Lung (tissue), 12 donors: ENCODE results near the gene MLANA. TPM values are rescaled to one million over a fixed set of nuclear protein-coding genes. Genes with fewer than 3 reads are reported as not detected.
A peak's percentile ranks its signal among the peaks of the same experiment; 100 is the strongest.

Experiments used
- ATAC-seq: fragments of 200-7000 bp; cut with Tn5 transposase; one replicate; pipeline ENCODE4 v1.9.1; 2020; ENCODE audit warnings: moderate number of reproducible peaks; ENCODE audit not compliant: insufficient read depth, low FRiP score
- DNase-seq, 3 donors: peaks; one replicate each; pipeline ENCODE4 v3.0.0-alpha.2; 2013 to 2017
- H3K27ac ChIP-seq, 2 donors: one replicate each; pipeline ENCODE4 v1.5.1; 2013; ENCODE audit warnings: mild to moderate bottlenecking in 2 of 2, moderate library complexity in 2 of 2, control low read depth in 1 of 2, inconsistent platforms in 1 of 2, low read depth in 1 of 2, low read length in 1 of 2
- H3K27me3 ChIP-seq, 3 donors: one replicate each; pipeline ENCODE4 v1.5.1; 2013; ENCODE audit warnings: low read length in 2 of 3; ENCODE audit not compliant: control insufficient read depth in 3 of 3, insufficient read depth in 3 of 3
- H3K36me3 ChIP-seq, 4 donors: one replicate each; pipeline ENCODE4 v1.5.1; 2013; ENCODE audit warnings: low read length in 4 of 4, mild to moderate bottlenecking in 1 of 4, moderate library complexity in 1 of 4; ENCODE audit not compliant: control insufficient read depth in 4 of 4, insufficient read depth in 4 of 4
- H3K4me1 ChIP-seq, 5 donors: one replicate each; pipeline ENCODE4 v1.5.1; 2013; ENCODE audit warnings: low read length in 5 of 5, mild to moderate bottlenecking in 2 of 5, moderate library complexity in 1 of 5; ENCODE audit not compliant: control insufficient read depth in 5 of 5, insufficient read depth in 5 of 5
- H3K4me3 ChIP-seq: one replicate; pipeline ENCODE4 v1.5.1; 2013; ENCODE audit warnings: mild to moderate bottlenecking, control low read depth, moderate library complexity
- H3K9ac ChIP-seq, 2 donors: one replicate each; pipeline ENCODE4 v1.5.1; 2013; ENCODE audit warnings: low read length in 2 of 2, control low read depth in 1 of 2; ENCODE audit not compliant: insufficient read depth in 1 of 2
- H3K9me3 ChIP-seq, 4 donors: one replicate each; pipeline ENCODE4 v1.5.1; 2013; ENCODE audit warnings: low read length in 3 of 4, mild to moderate bottlenecking in 1 of 4, moderate library complexity in 1 of 4; ENCODE audit not compliant: control insufficient read depth in 4 of 4, insufficient read depth in 3 of 4
- WGBS, 2 donors: extraction: QIAGEN DNeasy Blood & Tissue Kit; methylation state at CpG; one replicate each; pipeline ENCODE4 v1.1.7; 2013; 5-methylcytosine and 5-hydroxymethylcytosine counted together
- polyA plus RNA-seq, 2 donors: library from polyadenylated mRNA; stranded (reverse); fragments of 200-250 nt; gene quantifications; one replicate each; pipeline ENCODE4 v1.2.1, GENCODE V29; 2013
- total RNA-seq, 2 donors: library from RNA; depleted of rRNA in 1 of 2; stranded (reverse); fragments of >200 nt in 1 of 2; gene quantifications; one replicate each; pipeline ENCODE4 v1.2.1, GENCODE V29; 2014 to 2021
- TF ChIP-seq, protein P1 (sequence below): IDR thresholded peaks from 2 replicates; pipeline ENCODE4 v1.5.1; 2012; ENCODE audit warnings: mild to moderate bottlenecking; ENCODE audit errors: control extremely low read depth, extremely low read depth
- donor health status: control.
- donor health status: control.
- donor health status: Bipolar disorder and iron deficiency.
- donor health status: healthy.
- donor health status: DM: yes; HTN: yes; CAD: no.

Gene MLANA
- total and polyA plus RNA-seq, 4 donors: not detected

- no peak overlapping the region for H3K27ac ChIP-seq
- no peaks in the 10 kb centered on the region for H3K4me1 ChIP-seq
- TF ChIP-seq, protein P1, sequence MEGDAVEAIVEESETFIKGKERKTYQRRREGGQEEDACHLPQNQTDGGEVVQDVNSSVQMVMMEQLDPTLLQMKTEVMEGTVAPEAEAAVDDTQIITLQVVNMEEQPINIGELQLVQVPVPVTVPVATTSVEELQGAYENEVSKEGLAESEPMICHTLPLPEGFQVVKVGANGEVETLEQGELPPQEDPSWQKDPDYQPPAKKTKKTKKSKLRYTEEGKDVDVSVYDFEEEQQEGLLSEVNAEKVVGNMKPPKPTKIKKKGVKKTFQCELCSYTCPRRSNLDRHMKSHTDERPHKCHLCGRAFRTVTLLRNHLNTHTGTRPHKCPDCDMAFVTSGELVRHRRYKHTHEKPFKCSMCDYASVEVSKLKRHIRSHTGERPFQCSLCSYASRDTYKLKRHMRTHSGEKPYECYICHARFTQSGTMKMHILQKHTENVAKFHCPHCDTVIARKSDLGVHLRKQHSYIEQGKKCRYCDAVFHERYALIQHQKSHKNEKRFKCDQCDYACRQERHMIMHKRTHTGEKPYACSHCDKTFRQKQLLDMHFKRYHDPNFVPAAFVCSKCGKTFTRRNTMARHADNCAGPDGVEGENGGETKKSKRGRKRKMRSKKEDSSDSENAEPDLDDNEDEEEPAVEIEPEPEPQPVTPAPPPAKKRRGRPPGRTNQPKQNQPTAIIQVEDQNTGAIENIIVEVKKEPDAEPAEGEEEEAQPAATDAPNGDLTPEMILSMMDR: no peak
- H3K9me3 ChIP-seq: no peaks in the 10 kb centered on the region
- no peak overlapping the region for H3K9ac ChIP-seq
- no peak for DNase-seq
- 91 to 94% methylated on average over 2 of the region's 2 CpGs for WGBS, 2 donors
- no peak overlapping the region for H3K4me3 ChIP-seq
- H3K27me3 ChIP-seq: no peaks in the 10 kb centered on the region
- peaks cover 12 to 43% (median 27%) of the 10 kb centered on the region in 4 donors for H3K36me3 ChIP-seq
- no peak for ATAC-seq
Observed at GRCh38 chr9:5920860-5921328, 30.2 kb downstream of the MLANA start.

DNA sequence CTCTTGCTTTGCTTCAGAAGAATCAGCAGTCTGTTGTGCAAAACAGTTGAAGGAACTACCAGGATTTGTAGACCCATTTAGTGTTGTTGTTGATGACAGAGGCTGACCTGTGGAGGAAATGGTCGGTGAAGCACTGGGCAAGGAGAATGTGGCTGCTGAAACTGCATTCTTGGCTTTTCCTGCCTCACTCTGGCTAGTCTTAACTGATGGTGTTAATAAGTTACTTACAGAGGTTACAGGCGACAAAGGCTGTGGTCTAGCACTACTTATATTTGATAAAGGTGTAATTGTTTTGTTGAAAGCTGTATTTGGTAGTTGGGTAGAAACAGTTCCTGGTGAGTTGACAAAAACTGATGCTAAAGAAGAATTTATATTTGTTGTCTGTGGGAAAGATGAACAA lies 31.5 kb downstream of the MLANA start:
- Histone ChIP-seq H3K27me3 (no peaks in the 10 kb centered on the region), H3K4me3 (no peak overlapping the region), H3K9ac (no peak overlapping the region), H3K4me1 (peaks cover 0 to 2% (median 0%) of the 10 kb centered on the region in 5 donors), H3K27ac (no peak overlapping the region), H3K36me3 (peaks cover 12 to 43% (median 28%) of the 10 kb centered on the region in 4 donors), H3K9me3 (no peaks in the 10 kb centered on the region)
- TF ChIP-seq, protein P1: no peak
- WGBS, 2 donors: 83 to 95% methylated on average over 2 of the region's 2 CpGs
- DNase-seq (peak in 1 of 3 donors; percentile 8), ATAC-seq (no peak)

DNA sequence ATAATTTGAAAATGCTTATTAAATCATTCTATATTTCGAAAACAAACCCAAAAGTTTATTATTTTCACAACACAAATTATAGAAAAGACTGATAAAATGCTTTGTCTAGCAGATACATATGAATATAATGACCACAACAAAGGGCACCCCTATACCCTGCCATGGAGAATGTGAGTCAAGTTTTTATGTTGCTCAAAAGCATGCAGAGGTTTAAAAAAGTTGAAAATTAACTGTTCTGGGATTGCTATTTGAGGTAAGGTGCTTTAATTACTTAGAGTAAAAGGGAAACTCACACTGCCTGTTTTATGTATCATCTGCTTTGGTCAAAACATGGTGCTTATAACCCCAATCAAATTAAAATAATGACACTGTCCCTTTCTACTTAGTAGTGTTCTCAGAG lies 41.0 kb downstream of the MLANA start:
- Histone ChIP-seq H3K4me1 (no peaks in the 10 kb centered on the region), H3K36me3 (peaks cover 0 to 11% (median 3%) of the 10 kb centered on the region in 4 donors), H3K27me3 (no peaks in the 10 kb centered on the region), H3K4me3 (no peak overlapping the region), H3K27ac (no peak overlapping the region), H3K9me3 (no peaks in the 10 kb centered on the region), H3K9ac (no peak overlapping the region)
- ATAC-seq (no peak), DNase-seq (no peak)
- TF ChIP-seq, protein P1: no peak
- 94 to 96% methylated on average over 1 of the region's 1 CpG for WGBS, 2 donors

DNA sequence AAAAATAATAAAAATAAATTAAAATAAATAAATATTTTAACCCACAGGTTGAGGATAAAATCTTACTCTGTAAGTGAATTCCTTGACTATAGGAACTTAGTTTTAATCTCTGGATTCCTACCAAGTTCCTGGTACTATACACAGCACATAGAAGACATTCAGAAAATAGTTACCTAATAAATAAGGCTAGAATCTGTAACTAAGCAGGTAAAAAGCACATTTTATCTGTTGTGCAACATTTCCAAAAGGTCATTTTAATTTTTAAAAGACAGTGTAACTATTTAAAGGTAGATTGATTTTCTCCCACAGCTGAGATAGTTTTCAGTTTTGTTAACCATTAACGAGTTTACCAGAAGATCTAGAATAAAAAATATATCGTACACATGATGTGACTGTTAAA lies 47.8 kb downstream of the MLANA start:
- no peak for ATAC-seq
- TF ChIP-seq, protein P1: no peak
- peaks cover 0 to 3% (median under 1%) of the 10 kb centered on the region in 4 donors for H3K36me3 ChIP-seq
- no peak overlapping the region for H3K27ac ChIP-seq
- H3K9ac ChIP-seq: no peak overlapping the region
- H3K27me3 ChIP-seq: no peaks in the 10 kb centered on the region
- H3K4me3 ChIP-seq: no peak overlapping the region
- 96 to 98% methylated on average over 2 of the region's 2 CpGs for WGBS, 2 donors
- no peaks in the 10 kb centered on the region for H3K4me1 ChIP-seq
- DNase-seq: no peak
- H3K9me3 ChIP-seq: no peaks in the 10 kb centered on the region
